K562 (cell line): ENCODE results near the gene TMEM121B. TPM values are rescaled to one million over a fixed set of nuclear protein-coding genes. Genes with fewer than 3 reads are reported as not detected.

ENCODE experiments used
- ATAC-seq: fragments of 200-7000 bp; cut with Tn5 transposase; 3 replicates; pipeline ENCODE4 v1.9.1; 2020; ENCODE audit warnings: moderate library complexity
- BruUV-seq: library from RNA; stranded (reverse); fragments of 400-500 nt; replicated peaks from 2 replicates; lab custom pipeline; 2021; lab: Mats Ljungman, UMichigan
- CTCF ChIA-PET: fragments of 300-600 bp; formaldehyde crosslinking; extraction: SDS; loops from one replicate; lab custom pipeline; 2021; ENCODE audit warnings: low intra/inter-chr PET ratio; lab: Yijun Ruan, JAX
- POLR2A ChIA-PET: fragments of 300-600, 350-650 bp; sonication (Branson Sonifier 250); formaldehyde crosslinking; extraction: SDS; loops from one replicate; lab custom pipeline; 2021; ENCODE audit warnings: antibody characterized with exemption, inconsistent platforms; lab: Yijun Ruan, JAX
- DNase-seq, 4 experiments: peaks; one replicate each; pipeline versions ENCODE4 v3.0.0 to v3.0.0-alpha.2; 2011 to 2018; ENCODE audit warnings: low spot score in 3 of 4, mixed read lengths in 3 of 4; ENCODE audit errors: extremely low read depth in 1 of 4
- FAIRE-seq: peaks from 2 replicates; lab custom pipeline; 2011; peaks lifted over from hg19 to GRCh38; lab: Jason Lieb, UNC
- H2AFZ ChIP-seq: 2 replicates; pipeline ENCODE4 v1.6.0; 2011; ENCODE audit warnings: low read depth, low read length, control low read depth, inconsistent platforms
- H3K27ac ChIP-seq: fragments of 200-600 bp; 3 replicates; pipeline ENCODE4 v1.8.0; 2011; ENCODE audit warnings: low read depth, mild to moderate bottlenecking, control low read depth, inconsistent platforms, low read length, moderate library complexity, mixed read lengths; ENCODE audit errors: extremely low read depth
- H3K27me3 ChIP-seq, 2 experiments: fragments of 300-600 bp in 1 of 2; 2 replicates in 1 of 2; 3 replicates in 1 of 2; pipeline versions ENCODE4 v1.6.0 to v1.8.0; 2011; ENCODE audit warnings: inconsistent platforms in 2 of 2, low read length in 2 of 2, mild to moderate bottlenecking in 1 of 2, mixed read lengths in 1 of 2, moderate library complexity in 1 of 2; ENCODE audit not compliant: control insufficient read depth in 2 of 2, insufficient read depth in 2 of 2
- H3K36me3 ChIP-seq: fragments of 300-600 bp; 3 replicates; pipeline ENCODE4 v1.8.0; 2011; ENCODE audit warnings: mild to moderate bottlenecking, low read length, inconsistent platforms; ENCODE audit not compliant: control insufficient read depth, insufficient read depth
- H3K4me1 ChIP-seq, 2 experiments: fragments of 200-600 bp in 1 of 2; replicated peaks in 1 of 2; 2 replicates in 1 of 2; 3 replicates in 1 of 2; pipeline versions ENCODE4 v1.5.1 to v1.8.0; 2011; ENCODE audit warnings: inconsistent platforms in 2 of 2, low read length in 2 of 2, mild to moderate bottlenecking in 1 of 2, mixed read lengths in 1 of 2, moderate library complexity in 1 of 2; ENCODE audit not compliant: control insufficient read depth in 2 of 2, insufficient read depth in 2 of 2
- H3K4me2 ChIP-seq: 2 replicates; pipeline ENCODE4 v1.6.1; 2011; ENCODE audit warnings: low read length, control low read depth, inconsistent platforms, mixed read lengths; ENCODE audit not compliant: insufficient read depth
- H3K4me3 ChIP-seq: fragments of 200-600 bp; sonication (generic), shearing (Covaris generic); 2 replicates; pipeline ENCODE4 v1.5.1; 2016; ENCODE audit warnings: control low read depth, inconsistent platforms
- H3K79me2 ChIP-seq: fragments of 200-600 bp; 3 replicates; pipeline ENCODE4 v1.8.0; 2011; ENCODE audit warnings: low read length, inconsistent platforms; ENCODE audit not compliant: control insufficient read depth, insufficient read depth
- H3K9ac ChIP-seq, 2 experiments: 2 replicates each; pipeline versions ENCODE4 v1.6.0 to v1.6.1; 2011; ENCODE audit warnings: low read depth in 2 of 2, low read length in 2 of 2, control low read depth in 1 of 2, inconsistent platforms in 1 of 2, mild to moderate bottlenecking in 1 of 2, mixed read lengths in 1 of 2; ENCODE audit not compliant: insufficient read depth in 1 of 2
- H3K9me1 ChIP-seq: one replicate; pipeline ENCODE4 v1.6.0; 2011; ENCODE audit warnings: inconsistent platforms, mild to moderate bottlenecking, low read length, moderate library complexity; ENCODE audit not compliant: control insufficient read depth, insufficient read depth
- H3K9me3 ChIP-seq: replicated peaks from 2 replicates; pipeline ENCODE4 v1.5.1; 2011; ENCODE audit warnings: low read depth, low read length, inconsistent platforms; ENCODE audit not compliant: control insufficient read depth, insufficient read depth
- H4K20me1 ChIP-seq: replicated peaks from 2 replicates; pipeline ENCODE4 v1.6.1; 2011; ENCODE audit warnings: low read length, inconsistent platforms, mixed read lengths; ENCODE audit not compliant: control insufficient read depth, insufficient read depth
- CHD1 ChIP-seq: fragments of 200-600 bp; sonication (generic); IDR thresholded peaks from one replicate; pipeline ENCODE4 v1.6.1; 2012; ENCODE audit warnings: mild to moderate bottlenecking, moderate library complexity, low read length, inconsistent platforms
- CHD7 ChIP-seq: fragments of 200-600 bp; sonication (generic); IDR thresholded peaks from one replicate; pipeline ENCODE4 v1.6.1; 2012; ENCODE audit warnings: mild to moderate bottlenecking, low read depth, low read length, inconsistent platforms
- DIDO1 ChIP-seq: fragments of 450-650 bp; IDR thresholded peaks from 2 replicates; pipeline ENCODE4 v1.6.1; 2016; ENCODE audit warnings: low read depth, missing biosample characterization, missing genetic modification characterization
- FOXK2 ChIP-seq, 2 experiments: fragments of 450-650 bp; IDR thresholded peaks in 1 of 2; conservative IDR thresholded peaks in 1 of 2; 2 replicates each; pipeline ENCODE4 v1.6.1; 2016; ENCODE audit warnings: low read depth in 2 of 2, mild to moderate bottlenecking in 1 of 2
- HDAC2 ChIP-seq: fragments of 450-650 bp; IDR thresholded peaks from 2 replicates; pipeline ENCODE4 v1.6.1; 2016; ENCODE audit warnings: mild to moderate bottlenecking
- MTA2 ChIP-seq: fragments of 450-650 bp; IDR thresholded peaks from 2 replicates; pipeline ENCODE4 v1.6.1; 2016; ENCODE audit warnings: low read depth
- MXD1 ChIP-seq: fragments of 250-450 bp; sonication (Bioruptor Pico); IDR thresholded peaks from 2 replicates; pipeline ENCODE4 v1.8.0; 2021; ENCODE audit warnings: borderline replicate concordance, mild to moderate bottlenecking, moderate library complexity; ENCODE audit not compliant: poor library complexity, severe bottlenecking
- SIN3B ChIP-seq: fragments of 450-650 bp; IDR thresholded peaks from 2 replicates; pipeline ENCODE4 v1.6.1; 2017; ENCODE audit warnings: low read depth, mild to moderate bottlenecking, moderate library complexity
- SPI1 ChIP-seq: IDR thresholded peaks from 2 replicates; pipeline ENCODE4 v1.6.1; 2011; ENCODE audit warnings: low read depth, low read length, control low read depth, borderline replicate concordance
- ZBED1 ChIP-seq: IDR thresholded peaks from 2 replicates; pipeline ENCODE4 v1.6.1; 2014
- WGBS: fragments of 100-300 bp; shearing (Covaris generic); methylation state at CpG from one replicate; pipeline ENCODE4 v1.1.6; 2016; ENCODE audit warnings: low coverage, mixed read lengths; ENCODE audit not compliant: insufficient coverage; ENCODE audit errors: missing lambda C conversion rate; 5-methylcytosine and 5-hydroxymethylcytosine counted together
- in situ Hi-C: fragments of 300-500 bp; cut with MboI; formaldehyde crosslinking; loops from 4 replicates; pipeline ENCODE4 v1.15.0; 2018; ENCODE audit warnings: inconsistent platforms, mixed read lengths
- intact Hi-C: fragments of 100-400 bp; cut with micrococcal nuclease; formaldehyde crosslinking; loops from 2 replicates; pipeline ENCODE4 v1.14.2; 2022
- polyA plus RNA-seq, 8 experiments: library from polyadenylated mRNA; depleted of rRNA in 4 of 8; stranded (reverse) in 5 of 8; unstranded in 3 of 8; fragments of >200 nt; fragmentation: Nextera tagmentation in 2 of 8; fragmentation: Illumina TruSeq in 1 of 8; extraction: Ambion mirVana in 2 of 8; extraction: Trizol in 1 of 8; gene quantifications; 2 replicates each; pipeline versions ENCODE4 v1.2.1 to v1.2.3, GENCODE V29; 2011 to 2014; ENCODE audit warnings: inconsistent platforms in 1 of 8, missing spikeins in 1 of 8
- total RNA-seq, 7 experiments: library from RNA; depleted of rRNA in 6 of 7; stranded (reverse); fragments of >200 nt in 6 of 7; fragmentation: Illumina TruSeq in 2 of 7; extraction: Trizol in 2 of 7; gene quantifications; 2 replicates each; pipeline versions ENCODE4 v1.2.1 to v1.2.3, GENCODE V29; 2011 to 2021; ENCODE audit warnings: low replicate concordance in 1 of 7

TMEM121B gene
- total and polyA plus RNA-seq, 9 of the 15 experiments (the other 6 are each of a cell fraction or from before 2014, with no cell fraction given): 0.03 to 0.07 (median 0.03) TPM; not detected in 6

DNA sequence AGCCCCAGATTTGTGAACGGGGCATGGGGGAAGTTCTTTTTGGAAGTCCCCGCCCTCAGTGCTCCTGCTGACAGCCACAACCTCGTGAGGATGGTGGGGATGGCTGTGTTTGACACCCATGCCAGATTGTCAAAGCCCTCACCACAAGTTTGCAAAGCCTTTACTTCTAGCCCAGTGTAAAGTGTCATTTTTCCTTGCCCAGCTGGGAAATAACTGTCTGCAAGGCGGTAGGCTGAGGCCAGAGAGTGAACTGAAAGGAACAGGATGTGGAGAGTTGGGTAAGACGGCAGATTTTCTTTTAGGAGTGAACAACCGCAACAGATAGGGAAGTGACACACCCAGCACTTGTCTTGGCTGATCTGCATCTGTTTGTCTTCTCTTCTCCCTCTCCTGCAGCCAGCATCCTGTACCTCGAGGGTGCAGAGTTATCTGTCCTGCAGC lies 22.8 kb downstream of the TMEM121B start (continued):
- TF ChIP-seq SPI1 (peak; percentile 56; the same call in 1 of the 2 replicates), DIDO1 (tag) (no peak), FOXK2 (conservative IDR thresholded peaks at IDR 0.05 in 1 of 2, IDR thresholded peaks at IDR 0.05 in 1 of 2; ENCODE audit: low read depth in 2 of 2) (no peak)

- no peak for DNase-seq
- no peak for ATAC-seq
- Histone ChIP-seq H4K20me1 (no peaks in the 10 kb centered on the region; the same call in 1 of the 2 replicates), H3K27me3 (no peaks in the 10 kb centered on the region), H3K4me2 (no peak overlapping the region), H3K9me3 (no peaks in the 10 kb centered on the region), H2AFZ (no peak overlapping the region), H3K9me1 (no peaks in the 10 kb centered on the region), H3K9ac (0 out of 4 replicates have a peak overlapping the region, but pooled peaks of 1 of the 2 experiments have one; percentile 26), H3K27ac (no peak overlapping the region), H3K4me3 (no peak overlapping the region), H3K4me1 (peaks cover 12 to 13% of the 10 kb centered on the region in 2 experiments), H3K79me2 (no peaks in the 10 kb centered on the region), H3K36me3 (peaks cover 45% of the 10 kb centered on the region; the same call in 2 of the 3 replicates)
- BruUV-seq: no TSS peak
- WGBS: 81% methylated on average over 6 of the region's 6 CpGs
- CTCF ChIA-PET: no interaction called here
- in situ Hi-C loops (no loop called here), intact Hi-C loops (no loop called here)
- no peak for FAIRE-seq
- POLR2A ChIA-PET: interaction anchor here (0.8 to 3.3 kb wide), 4 partner anchors 9 to 19 kb away, joined by 3 to 18 read pairs (median 6); no protein-coding TSS in a partner anchor
- TF ChIP-seq CHD1 (no peak), HDAC2 (no peak), MXD1 (CRISPR knock-in tag) (no peak), MTA2 (no peak), CHD7 (no peak), SIN3B (no peak), ZBED1 (no peak)
These were observed 23.5 kb downstream of the TMEM121B start for GRCh38 chr22:17097701-17098100.
